PC-3 (cell line): Measurements from ENCODE around the gene HHATL. TPM values are rescaled to one million over a fixed set of nuclear protein-coding genes. Genes with fewer than 3 reads are reported as not detected.

Experiments used
- ATAC-seq: fragments of 200-7000 bp; cut with Tn5 transposase; 2 replicates; pipeline ENCODE4 v1.9.1; 2020; ENCODE audit warnings: mild to moderate bottlenecking, moderate library complexity
- BruUV-seq: library from RNA; stranded (reverse); fragments of 400-500 nt; replicated peaks from 2 replicates; lab custom pipeline; 2021; lab: Mats Ljungman, UMichigan
- CTCF ChIA-PET: fragments of 300-600 bp; sonication (Branson Sonifier 250); formaldehyde crosslinking; loops from one replicate; lab custom pipeline; 2022; ENCODE audit warnings: antibody characterized with exemption; lab: Charles Lee
- POLR2A ChIA-PET: fragments of 300-600 bp; sonication (Branson Sonifier 250); formaldehyde crosslinking; loops from one replicate; lab custom pipeline; 2022; ENCODE audit warnings: antibody characterized with exemption; ENCODE audit not compliant: unreplicated experiment; lab: Charles Lee
- DNase-seq: peaks from one replicate; pipeline ENCODE4 v3.0.0-alpha.2; 2015
- H2AFZ ChIP-seq: fragments of 300-600 bp; sonication (generic); 2 replicates; pipeline ENCODE4 v1.6.0; 2016; ENCODE audit warnings: antibody characterized with exemption, low read length
- H3F3A ChIP-seq: fragments of 300-600 bp; sonication (generic); one replicate; pipeline ENCODE4 v1.6.0; 2017; ENCODE audit warnings: antibody characterized with exemption, low read length, control low read depth, mild to moderate bottlenecking; ENCODE audit not compliant: unreplicated experiment
- H3K27ac ChIP-seq: fragments of 300-600 bp; sonication (generic); 2 replicates; pipeline ENCODE4 v1.5.1; 2016; ENCODE audit warnings: mild to moderate bottlenecking, low read length
- H3K27me3 ChIP-seq: fragments of 300-600 bp; sonication (generic); 2 replicates; pipeline ENCODE4 v1.6.1; 2016; ENCODE audit warnings: low read length, mixed read lengths
- H3K36me3 ChIP-seq: fragments of 300-600 bp; sonication (generic); 2 replicates; pipeline ENCODE4 v1.6.1; 2016; ENCODE audit warnings: low read depth, mixed run types, low read length, mixed read lengths
- H3K4me1 ChIP-seq: fragments of 300-600 bp; sonication (generic); 2 replicates; pipeline ENCODE4 v1.5.1; 2016; ENCODE audit warnings: low read length; ENCODE audit not compliant: insufficient read depth
- H3K4me2 ChIP-seq: fragments of 300-600 bp; sonication (generic); 2 replicates; pipeline ENCODE4 v1.6.0; 2016; ENCODE audit warnings: low read length
- H3K4me3 ChIP-seq: fragments of 300-600 bp; sonication (generic); 2 replicates; pipeline ENCODE4 v1.5.1; 2016; ENCODE audit warnings: mild to moderate bottlenecking, low read length, mixed read lengths
- H3K79me2 ChIP-seq: fragments of 300-600 bp; sonication (generic); 2 replicates; pipeline ENCODE4 v1.6.1; 2017; ENCODE audit warnings: low read length, mixed read lengths
- H3K9ac ChIP-seq: fragments of 300-600 bp; sonication (generic); 2 replicates; pipeline ENCODE4 v1.6.0; 2016; ENCODE audit warnings: mild to moderate bottlenecking, low read length
- H3K9me2 ChIP-seq: fragments of 300-600 bp; sonication (generic); replicated peaks from 2 replicates; pipeline ENCODE4 v1.6.1; 2016; ENCODE audit warnings: mixed run types, low read length, mixed read lengths
- H3K9me3 ChIP-seq: fragments of 300-600 bp; sonication (generic); 2 replicates; pipeline ENCODE4 v1.6.1; 2016; ENCODE audit warnings: low read length, mixed read lengths
- H4K20me1 ChIP-seq: fragments of 300-600 bp; sonication (generic); 2 replicates; pipeline ENCODE4 v1.6.1; 2016; ENCODE audit warnings: low read length, mixed read lengths
- EZH2 ChIP-seq: fragments of 300-600 bp; sonication (generic); IDR thresholded peaks from one replicate; pipeline ENCODE4 v1.6.1; 2017; ENCODE audit warnings: antibody characterized with exemption, mild to moderate bottlenecking, low read length; ENCODE audit not compliant: unreplicated experiment
- EZH2phosphoT487 ChIP-seq: fragments of 300-600 bp; sonication (generic); IDR thresholded peaks from 2 replicates; pipeline ENCODE4 v1.6.1; 2018; ENCODE audit warnings: mild to moderate bottlenecking, antibody characterized with exemption, low read length, borderline replicate concordance
- intact Hi-C: fragments of 100-400 bp; cut with micrococcal nuclease; formaldehyde crosslinking; loops from 2 replicates; pipeline ENCODE4 v1.9.0; 2023
- total RNA-seq: library from RNA; depleted of rRNA; stranded (reverse); fragments of >200 nt; gene quantifications from 2 replicates; pipeline ENCODE4 v1.2.3, GENCODE V29; 2014
- TF ChIP-seq, protein P1 (sequence below): fragments of 300-600 bp; sonication (generic); conservative IDR thresholded peaks from 2 replicates; pipeline ENCODE4 v1.5.1; 2017; ENCODE audit warnings: antibody characterized with exemption, low read depth, mild to moderate bottlenecking, low read length

The HHATL gene
- total RNA-seq, 1 experiment from 2014 or later: not detected

DNA sequence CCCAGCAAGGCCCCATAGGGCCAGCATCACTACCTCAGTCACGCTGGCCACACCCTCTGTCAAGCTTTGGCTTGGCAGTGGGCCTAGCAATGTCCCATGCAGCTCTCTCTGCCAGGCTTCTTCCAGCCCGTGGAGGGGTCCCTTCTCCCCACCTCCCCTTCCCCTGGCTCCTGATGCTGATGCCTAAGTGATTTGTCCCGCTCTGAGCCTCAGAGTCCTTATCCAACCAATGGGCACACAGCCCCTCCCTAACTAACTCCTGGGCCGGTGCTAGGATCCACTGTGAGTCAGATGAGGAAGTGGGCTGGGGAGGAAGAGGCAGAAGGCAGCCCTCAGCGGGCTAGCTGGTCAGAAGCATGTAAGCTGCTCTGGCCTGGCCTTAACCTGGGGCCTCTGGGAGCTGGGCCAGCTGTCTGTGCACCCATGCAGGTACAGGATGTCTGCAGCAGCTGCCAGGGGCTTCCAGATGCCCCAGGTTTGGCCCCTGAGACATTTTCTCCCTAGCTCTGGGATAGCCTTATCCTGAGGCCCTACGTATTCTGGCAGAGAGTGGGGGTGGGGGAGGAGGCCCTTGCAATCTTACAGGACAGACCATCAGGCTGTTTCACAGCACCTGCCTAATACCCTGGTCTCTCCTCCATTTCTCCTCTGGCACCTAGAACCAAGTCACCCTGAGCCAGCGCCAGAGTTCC is 49.8 kb downstream of the HHATL start:
- H3K4me1 ChIP-seq: peaks cover 28% of the 10 kb centered on the region
- H3K9me2 ChIP-seq: no peaks in the 10 kb centered on the region
- intact Hi-C loops: loop anchor here (1.0 to 2.0 kb wide), 3 partner anchors 52 to 176 kb away; partner anchors contain the start of gene NKTR
- no peaks in the 10 kb centered on the region for H3K9me3 ChIP-seq
- ATAC-seq (peak; percentile 75), DNase-seq (peak; percentile 90)
- CTCF ChIA-PET: no interaction called here
- no peak for TF ChIP-seq EZH2
- TF ChIP-seq, protein P1, sequence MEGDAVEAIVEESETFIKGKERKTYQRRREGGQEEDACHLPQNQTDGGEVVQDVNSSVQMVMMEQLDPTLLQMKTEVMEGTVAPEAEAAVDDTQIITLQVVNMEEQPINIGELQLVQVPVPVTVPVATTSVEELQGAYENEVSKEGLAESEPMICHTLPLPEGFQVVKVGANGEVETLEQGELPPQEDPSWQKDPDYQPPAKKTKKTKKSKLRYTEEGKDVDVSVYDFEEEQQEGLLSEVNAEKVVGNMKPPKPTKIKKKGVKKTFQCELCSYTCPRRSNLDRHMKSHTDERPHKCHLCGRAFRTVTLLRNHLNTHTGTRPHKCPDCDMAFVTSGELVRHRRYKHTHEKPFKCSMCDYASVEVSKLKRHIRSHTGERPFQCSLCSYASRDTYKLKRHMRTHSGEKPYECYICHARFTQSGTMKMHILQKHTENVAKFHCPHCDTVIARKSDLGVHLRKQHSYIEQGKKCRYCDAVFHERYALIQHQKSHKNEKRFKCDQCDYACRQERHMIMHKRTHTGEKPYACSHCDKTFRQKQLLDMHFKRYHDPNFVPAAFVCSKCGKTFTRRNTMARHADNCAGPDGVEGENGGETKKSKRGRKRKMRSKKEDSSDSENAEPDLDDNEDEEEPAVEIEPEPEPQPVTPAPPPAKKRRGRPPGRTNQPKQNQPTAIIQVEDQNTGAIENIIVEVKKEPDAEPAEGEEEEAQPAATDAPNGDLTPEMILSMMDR: no peak
- no peak for TF ChIP-seq EZH2phosphoT487
- 0 out of 2 replicates have a peak, but pooled peaks cover 8% of the 10 kb centered on the region for H3K79me2 ChIP-seq
- H3K4me2 ChIP-seq: peak overlapping the region; percentile 100
- no peaks in the 10 kb centered on the region for H4K20me1 ChIP-seq
- TSS peak; percentile 15 for BruUV-seq
- no peaks in the 10 kb centered on the region for H3K27me3 ChIP-seq
- no peaks in the 10 kb centered on the region for H3F3A ChIP-seq
- peak overlapping the region; percentile 85 for H3K4me3 ChIP-seq
- POLR2A ChIA-PET: no interaction called here
- H3K36me3 ChIP-seq: peaks cover 5% of the 10 kb centered on the region
- H3K27ac ChIP-seq: peak overlapping the region; percentile 53
- H2AFZ ChIP-seq: peak overlapping the region; percentile 52; the same call in 1 of the 2 replicates
- peak overlapping the region; percentile 73 for H3K9ac ChIP-seq

DNA sequence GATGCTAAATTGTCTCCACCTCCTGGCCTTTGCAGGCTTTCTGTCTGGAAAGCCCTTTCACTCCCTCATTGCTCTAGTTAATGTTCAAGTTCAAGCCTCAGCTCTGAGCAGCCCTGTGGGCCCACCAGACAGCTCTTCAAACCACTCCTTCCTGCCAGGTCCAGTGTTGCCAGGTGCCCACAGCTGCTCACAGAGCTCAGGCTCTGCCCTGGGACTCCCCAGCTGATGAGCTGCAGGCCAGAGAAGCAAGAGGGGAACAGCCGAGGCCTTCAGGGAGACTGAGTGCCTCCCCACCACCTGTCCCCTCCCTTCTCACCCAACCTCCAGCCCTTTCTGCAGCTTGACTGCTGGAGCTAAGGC is 50.4 kb downstream of the HHATL start:
- Histone ChIP-seq H3K4me3 (no peak overlapping the region), H3K4me2 (peak overlapping the region; percentile 100), H3K36me3 (peaks cover 9% of the 10 kb centered on the region), H4K20me1 (no peaks in the 10 kb centered on the region), H3K27ac (peak overlapping the region; percentile 53), H3K9ac (no peak overlapping the region), H3K79me2 (0 out of 2 replicates have a peak, but pooled peaks cover 8% of the 10 kb centered on the region), H3K9me2 (no peaks in the 10 kb centered on the region), H3K9me3 (no peaks in the 10 kb centered on the region), H3F3A (no peaks in the 10 kb centered on the region), H3K4me1 (peaks cover 28% of the 10 kb centered on the region), H2AFZ (peak overlapping the region; percentile 52; the same call in 1 of the 2 replicates), H3K27me3 (no peaks in the 10 kb centered on the region)
- DNase-seq: no peak
- intact Hi-C loops: loop anchor here (1.0 to 2.0 kb wide), 3 partner anchors 51 to 177 kb away; partner anchors contain the start of gene NKTR
- TF ChIP-seq EZH2: no peak
- POLR2A ChIA-PET: no interaction called here
- peak; percentile 0 for ATAC-seq
- no TSS peak for BruUV-seq
- CTCF ChIA-PET: interaction anchor here (1.3 kb wide), 1 partner anchor 92 kb away, joined by 3 read pairs; no protein-coding TSS in a partner anchor

- Histone ChIP-seq H2AFZ (no peak overlapping the region), H3K4me3 (no peak overlapping the region), H3K79me2 (0 out of 2 replicates have a peak, but pooled peaks cover 8% of the 10 kb centered on the region), H3K27ac (0 out of 2 replicates have a peak overlapping the region, but pooled peaks have one; percentile 7), H3K4me1 (peaks cover 28% of the 10 kb centered on the region), H3K4me2 (peak overlapping the region; percentile 100), H3K9me3 (no peaks in the 10 kb centered on the region), H3K27me3 (no peaks in the 10 kb centered on the region), H3K9ac (no peak overlapping the region), H3K9me2 (no peaks in the 10 kb centered on the region), H4K20me1 (no peaks in the 10 kb centered on the region), H3K36me3 (peaks cover 14% of the 10 kb centered on the region), H3F3A (no peaks in the 10 kb centered on the region)
- peak; percentile 5; the same call in 1 of the 2 replicates for ATAC-seq
- BruUV-seq: no TSS peak
- POLR2A ChIA-PET: no interaction called here
- DNase-seq: peak; percentile 53
- TF ChIP-seq EZH2phosphoT487 (no peak), EZH2 (no peak)
- TF ChIP-seq, protein P1: no peak
- intact Hi-C loops: loop anchor here (1.0 to 2.0 kb wide), 3 partner anchors 51 to 177 kb away; partner anchors contain the start of gene NKTR
- CTCF ChIA-PET: interaction anchor here (1.3 kb wide), 1 partner anchor 93 kb away, joined by 3 read pairs; no protein-coding TSS in a partner anchor
Measured at GRCh38 chr3:42651248-42652091, 51.1 kb downstream of the HHATL start.
